D721Med (cell line): ENCODE data around the gene CENPP.

Experiments
- DNase-seq: peaks from one replicate; pipeline ENCODE4 v3.0.0; 2011; ENCODE audit warnings: low spot score; ENCODE audit not compliant: insufficient read length
- FAIRE-seq: peaks from 2 replicates; lab custom pipeline; 2011; peaks lifted over from hg19 to GRCh38; lab: Jason Lieb, UNC
- TF ChIP-seq, protein P1 (sequence below): IDR thresholded peaks from 2 replicates; pipeline ENCODE4 v1.5.1; 2012; ENCODE audit warnings: mild to moderate bottlenecking, control low read depth; ENCODE audit not compliant: insufficient read depth; ENCODE audit errors: missing control alignments

CENPP gene

DNA sequence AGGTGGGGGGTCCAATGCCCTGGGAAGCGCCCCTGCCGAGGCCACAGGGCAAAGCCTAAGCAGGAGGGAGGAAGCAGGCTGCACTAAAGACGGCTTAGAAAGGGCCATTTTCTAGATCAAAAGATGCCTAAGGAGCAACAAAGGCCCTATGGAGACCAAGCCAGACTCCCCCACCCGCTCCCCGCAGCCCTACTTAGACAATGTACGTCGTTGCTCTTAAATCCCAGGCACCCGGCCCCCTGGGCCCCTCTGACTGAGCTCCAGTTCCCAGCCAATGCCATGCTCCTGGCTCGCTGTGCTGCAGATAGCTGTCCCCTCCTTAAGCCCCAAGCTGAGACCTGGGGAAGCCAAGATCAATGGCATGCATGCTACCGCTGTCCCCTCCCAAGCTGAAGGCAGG, 333.8 kb downstream of the CENPP start:
- TF ChIP-seq, protein P1, sequence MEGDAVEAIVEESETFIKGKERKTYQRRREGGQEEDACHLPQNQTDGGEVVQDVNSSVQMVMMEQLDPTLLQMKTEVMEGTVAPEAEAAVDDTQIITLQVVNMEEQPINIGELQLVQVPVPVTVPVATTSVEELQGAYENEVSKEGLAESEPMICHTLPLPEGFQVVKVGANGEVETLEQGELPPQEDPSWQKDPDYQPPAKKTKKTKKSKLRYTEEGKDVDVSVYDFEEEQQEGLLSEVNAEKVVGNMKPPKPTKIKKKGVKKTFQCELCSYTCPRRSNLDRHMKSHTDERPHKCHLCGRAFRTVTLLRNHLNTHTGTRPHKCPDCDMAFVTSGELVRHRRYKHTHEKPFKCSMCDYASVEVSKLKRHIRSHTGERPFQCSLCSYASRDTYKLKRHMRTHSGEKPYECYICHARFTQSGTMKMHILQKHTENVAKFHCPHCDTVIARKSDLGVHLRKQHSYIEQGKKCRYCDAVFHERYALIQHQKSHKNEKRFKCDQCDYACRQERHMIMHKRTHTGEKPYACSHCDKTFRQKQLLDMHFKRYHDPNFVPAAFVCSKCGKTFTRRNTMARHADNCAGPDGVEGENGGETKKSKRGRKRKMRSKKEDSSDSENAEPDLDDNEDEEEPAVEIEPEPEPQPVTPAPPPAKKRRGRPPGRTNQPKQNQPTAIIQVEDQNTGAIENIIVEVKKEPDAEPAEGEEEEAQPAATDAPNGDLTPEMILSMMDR, result no peak
- DNase-seq (no peak), FAIRE-seq (no peak)

DNA sequence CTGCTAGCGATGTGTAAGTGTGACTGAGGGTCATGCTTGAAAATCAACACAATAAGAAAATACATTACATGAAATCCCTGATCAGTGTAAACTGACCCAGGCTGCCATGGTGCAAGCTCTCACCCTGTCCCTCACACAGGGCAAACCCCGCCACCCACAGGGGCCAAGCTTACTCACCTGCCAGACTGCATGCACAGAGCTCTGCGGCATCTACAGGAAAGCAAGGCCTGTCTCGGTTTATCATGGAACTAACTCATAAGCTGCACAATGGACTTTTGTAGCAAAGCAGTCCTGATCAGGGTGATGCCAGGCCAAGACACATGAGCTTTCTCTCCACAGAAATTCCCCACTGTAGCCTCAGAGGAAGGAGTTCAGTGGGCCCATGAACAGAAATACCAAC, 334.5 kb downstream of the CENPP start:
- no peak for FAIRE-seq
- no peak for DNase-seq
- TF ChIP-seq, protein P1, result no peak

DNA sequence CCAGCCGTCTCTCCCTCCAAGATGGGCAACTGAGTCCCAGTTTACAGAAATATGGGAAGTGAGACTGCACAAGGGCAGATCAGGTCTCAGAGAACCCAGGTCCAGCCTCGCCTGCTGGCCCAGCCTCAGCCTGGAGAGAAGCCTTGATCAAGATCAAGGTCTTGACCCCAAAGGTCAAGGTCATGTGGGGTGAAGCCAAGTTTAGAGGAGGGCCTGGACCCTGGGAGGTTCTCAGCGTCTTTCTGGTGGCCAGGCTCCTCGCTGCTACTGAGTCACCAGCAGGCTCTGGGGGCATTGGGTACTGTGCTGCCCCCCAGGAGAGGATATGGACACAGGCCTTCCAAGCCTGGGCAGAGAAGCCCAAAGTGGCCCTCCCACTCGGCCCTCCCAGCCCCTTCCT, 335.4 kb downstream of the CENPP start:
- DNase-seq, result no peak
- TF ChIP-seq, protein P1, result no peak
- no peak for FAIRE-seq

DNA sequence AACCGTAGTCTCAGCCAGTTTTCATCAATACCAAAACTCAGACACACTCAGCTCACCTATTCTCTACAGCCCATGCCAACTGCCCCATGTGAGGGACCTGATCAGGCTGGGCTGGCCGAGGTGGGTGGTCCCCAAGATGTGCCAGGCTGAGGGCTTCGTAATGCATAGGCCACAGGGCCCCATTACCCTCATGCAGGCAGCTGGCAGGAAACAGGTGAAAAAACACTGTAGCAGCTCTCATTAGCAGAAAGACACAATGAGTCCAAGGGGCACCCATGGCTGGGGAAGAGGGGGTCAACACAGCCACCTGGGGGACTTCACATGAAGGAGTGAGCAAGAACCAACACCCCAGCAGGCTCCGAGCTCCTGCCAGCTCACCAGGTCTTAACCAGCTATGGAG, 336.0 kb downstream of the CENPP start:
- DNase-seq (no peak), FAIRE-seq (no peak)
- TF ChIP-seq, protein P1, result no peak

GRCh38 chr9:92663126-92663525, 337.4 kb downstream of the CENPP start:
- no peak for DNase-seq
- TF ChIP-seq, protein P1, result no peak
- FAIRE-seq, result no peak

- DNase-seq (no peak), FAIRE-seq (no peak)
- TF ChIP-seq, protein P1, result no peak
Observed at GRCh38 chr9:92663951-92664350, 338.2 kb downstream of the CENPP start.

DNA sequence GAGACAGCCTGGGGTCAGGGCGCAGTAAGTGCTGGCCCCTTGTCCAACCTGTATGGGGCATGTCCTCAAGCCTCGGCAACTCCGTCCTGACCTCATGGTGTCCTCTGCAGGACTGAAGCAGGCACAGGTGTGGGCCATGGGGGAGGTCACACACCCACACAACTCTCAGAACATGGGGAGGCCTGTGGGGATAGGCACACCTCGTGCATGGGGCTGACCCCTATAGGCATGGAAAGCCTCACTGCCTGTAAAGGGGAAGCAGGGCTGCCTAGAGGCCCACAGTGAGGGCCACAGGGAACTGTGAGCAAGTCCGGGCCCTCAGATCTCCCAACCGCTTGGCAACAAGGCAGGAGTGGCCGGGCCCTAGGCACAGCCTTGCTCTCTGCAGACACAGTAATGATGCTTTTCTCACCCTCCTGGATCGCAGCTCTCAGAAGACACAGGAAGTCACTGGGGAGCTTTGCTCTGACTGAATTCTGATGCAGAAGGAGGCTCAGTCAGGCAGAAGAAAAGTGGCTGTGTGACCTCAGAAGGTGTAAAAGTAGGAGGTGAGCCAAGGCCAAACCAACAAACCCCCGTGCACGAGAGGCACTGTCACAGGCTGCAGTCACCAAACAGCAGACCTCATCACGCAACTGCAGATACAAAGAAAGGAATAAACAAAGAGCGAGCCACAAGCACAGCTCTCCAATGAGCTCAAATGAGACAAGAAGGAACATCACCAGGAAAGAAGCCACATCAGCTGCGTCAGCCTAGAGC, 338.8 kb downstream of the CENPP start:
- DNase-seq (no peak), FAIRE-seq (no peak)
- TF ChIP-seq, protein P1, result no peak
